Neutrophil (primary cell): Measurements from ENCODE around the gene XYLT1.
"Not testable (repeated sequence)": the region's sequence is repeated elsewhere in the genome, so short reads cannot be mapped to it uniquely, and the experiment has no call there.

Experiments used
- H3K27ac ChIP-seq: fragments of 200-600 bp; sonication (generic); 2 replicates; pipeline ENCODE4 v1.5.1; 2016; ENCODE audit warnings: mild to moderate bottlenecking, moderate library complexity
- H3K27me3 ChIP-seq: fragments of 200-600 bp; sonication (generic); 2 replicates; pipeline ENCODE4 v1.6.0; 2016; ENCODE audit warnings: mild to moderate bottlenecking
- H3K36me3 ChIP-seq: fragments of 200-600 bp; sonication (generic); 2 replicates; pipeline ENCODE4 v1.5.1; 2017
- H3K4me1 ChIP-seq, 2 experiments: fragments of 200-600 bp in 1 of 2; sonication (generic) in 1 of 2; 1 replicate in 1 of 2; 2 replicates in 1 of 2; pipeline versions ENCODE4 v1.5.1 to v1.6.1; 2013 to 2016; ENCODE audit warnings: low read depth in 1 of 2, low read length in 1 of 2, mild to moderate bottlenecking in 1 of 2, moderate library complexity in 1 of 2; ENCODE audit not compliant: control insufficient read depth in 1 of 2, insufficient read depth in 1 of 2
- H3K4me3 ChIP-seq, 2 experiments: fragments of 200-600 bp in 1 of 2; sonication (generic) in 1 of 2; 1 replicate in 1 of 2; 2 replicates in 1 of 2; pipeline ENCODE4 v1.5.1; 2013 to 2016; ENCODE audit warnings: low read depth in 1 of 2, low read length in 1 of 2, mild to moderate bottlenecking in 1 of 2, moderate library complexity in 1 of 2
- H3K9me3 ChIP-seq: fragments of 200-600 bp; sonication (generic); 2 replicates; pipeline ENCODE4 v1.5.1; 2016
- CTCF ChIP-seq: fragments of 200-600 bp; sonication (generic); IDR thresholded peaks from 2 replicates; pipeline ENCODE4 v1.5.1; 2016; ENCODE audit warnings: antibody characterized with exemption

Gene XYLT1

GRCh38 chr16:17481736-17482135, 11.0 kb upstream of the XYLT1 start:
- no peak overlapping the region for H3K27ac ChIP-seq
- no peak for TF ChIP-seq CTCF
- no peak overlapping the region for H3K4me3 ChIP-seq
- no peaks in the 10 kb centered on the region for H3K36me3 ChIP-seq
- H3K27me3 ChIP-seq: peaks cover 5% of the 10 kb centered on the region
- H3K4me1 ChIP-seq: no peaks in the 10 kb centered on the region
- H3K9me3 ChIP-seq: no peaks in the 10 kb centered on the region

GRCh38 chr16:17477260-17477545, 6.4 kb upstream of the XYLT1 start:
- not testable (repeated sequence) for H3K9me3 ChIP-seq, H3K4me3 ChIP-seq, H3K4me1 ChIP-seq

GRCh38 chr16:17476414-17477259, 5.9 kb upstream of the XYLT1 start:
- peaks cover 45% of the 10 kb centered on the region for H3K27me3 ChIP-seq
- no peak for TF ChIP-seq CTCF
- no peaks in the 10 kb centered on the region for H3K9me3 ChIP-seq
- H3K27ac ChIP-seq: no peak overlapping the region
- no peaks in the 10 kb centered on the region for H3K36me3 ChIP-seq
- peaks cover 5 to 9% of the 10 kb centered on the region in 2 experiments for H3K4me1 ChIP-seq
- no peak overlapping the region for H3K4me3 ChIP-seq

More at GRCh38 chr16:17477260-17477545, 6.4 kb upstream of the XYLT1 start:
- not testable (repeated sequence) for H3K27ac ChIP-seq, H3K36me3 ChIP-seq
- peaks cover 45% of the 10 kb centered on the region for H3K27me3 ChIP-seq

GRCh38 chr16:17475104-17475503, 4.3 kb upstream of the XYLT1 start:
- Histone ChIP-seq H3K4me1 (peaks cover 9 to 10% of the 10 kb centered on the region in 2 experiments), H3K36me3 (no peaks in the 10 kb centered on the region), H3K27me3 (peaks cover 45% of the 10 kb centered on the region), H3K9me3 (no peaks in the 10 kb centered on the region), H3K4me3 (no peak overlapping the region), H3K27ac (no peak overlapping the region)
- TF ChIP-seq CTCF: no peak

- H3K27me3 ChIP-seq: peaks cover 45% of the 10 kb centered on the region
- H3K9me3 ChIP-seq: no peaks in the 10 kb centered on the region
- H3K36me3 ChIP-seq: no peaks in the 10 kb centered on the region
- H3K4me1 ChIP-seq: peaks cover 9 to 16% of the 10 kb centered on the region in 2 experiments
- no peak overlapping the region for H3K27ac ChIP-seq
- H3K4me3 ChIP-seq: peak overlapping the region in 1 of 2 experiments; percentile 1
- TF ChIP-seq CTCF: no peak
These were observed 3.8 kb upstream of the XYLT1 start for GRCh38 chr16:17474572-17474971.

- no peak for TF ChIP-seq CTCF
- H3K4me3 ChIP-seq: peak overlapping the region in 1 of 2 experiments; percentile 1
- peaks cover 45% of the 10 kb centered on the region for H3K27me3 ChIP-seq
These were observed 3.3 kb upstream of the XYLT1 start for GRCh38 chr16:17474037-17474436.

More at GRCh38 chr16:17474037-17474436, 3.3 kb upstream of the XYLT1 start:
- H3K36me3 ChIP-seq: no peaks in the 10 kb centered on the region
- no peaks in the 10 kb centered on the region for H3K9me3 ChIP-seq
- H3K27ac ChIP-seq: no peak overlapping the region
- peaks cover 15 to 21% of the 10 kb centered on the region in 2 experiments for H3K4me1 ChIP-seq
